ENCODE results near the gene GCSAM. TPM values are rescaled to one million over a fixed set of nuclear protein-coding genes. Genes with fewer than 3 reads are reported as not detected.

The GCSAM gene
- total and polyA plus RNA-seq, 4 experiments from 2014 or later = 36.8 to 42.1 (median 41.1) TPM

DNA sequence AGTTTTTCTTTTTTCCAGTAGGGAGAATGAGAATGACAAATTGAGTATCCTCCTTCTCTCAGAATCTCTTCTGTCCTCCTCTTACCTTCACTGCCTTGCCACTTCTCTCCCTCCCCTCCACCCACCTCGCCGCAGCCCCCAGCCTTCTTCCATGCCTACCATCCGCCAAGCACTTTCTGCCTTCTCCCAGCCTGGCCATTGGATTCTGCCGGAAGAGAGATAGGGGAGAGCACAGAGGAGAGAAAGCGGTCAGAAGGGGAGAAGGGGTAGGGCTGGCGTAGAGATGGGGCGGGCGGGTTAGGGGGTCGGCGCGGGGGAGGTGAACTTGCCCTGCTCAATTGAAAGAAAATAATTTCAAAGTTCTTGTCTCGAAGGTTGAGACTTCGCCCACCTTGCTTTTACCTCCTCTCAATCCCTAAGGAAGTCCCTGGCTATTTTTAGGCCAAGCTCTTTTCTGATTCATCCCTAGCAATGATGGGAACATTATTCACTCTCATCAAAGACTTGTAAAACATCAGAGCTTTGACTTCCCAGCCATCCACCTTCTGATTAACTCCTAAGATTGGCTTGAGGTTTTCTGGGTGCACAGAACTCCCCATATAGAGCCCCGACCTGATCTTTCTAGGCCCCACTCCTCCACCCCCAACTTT is 46.0 kb downstream of the GCSAM start:
- Mint-ChIP-seq H3K27me3 (peaks cover 0 to 5% of the 10 kb centered on the region in 2 donors), H3K27ac (peak overlapping the region; percentile 16 to 84 (median 72)), H3K36me3 (no peaks in the 10 kb centered on the region), H3K9me3 (no peaks in the 10 kb centered on the region), H3K4me1 (peaks cover 16 to 41% (median 25%) of the 10 kb centered on the region in 4 donors), H3K4me3 (peak overlapping the region; percentile 83 to 87 (median 86))
- intact Hi-C loops (cut with micrococcal nuclease) = loop anchor here (1.0 kb wide), 2 partner anchors 12 to 44 kb away; no protein-coding TSS in a partner anchor
- Histone ChIP-seq H3K36me3 (ENCODE audit: insufficient read depth, low read length) (no peaks in the 10 kb centered on the region), H3K27ac (ENCODE audit: low read depth, low read length) (no peak overlapping the region), H3K27me3 (ENCODE audit: insufficient read depth, low read length) (no peaks in the 10 kb centered on the region), H3K4me3 (ENCODE audit: low read length in 2 of 2) (peak overlapping the region in 1 of 2 donors; percentile 55), H3K4me1 (ENCODE audit: insufficient read depth, low read length) (peaks cover 24% of the 10 kb centered on the region), H3K9me3 (ENCODE audit: control insufficient read depth in 1 of 2, low read length in 2 of 2) (no peaks in the 10 kb centered on the region)
- ChIA-PET CTCF (ENCODE audit: partially characterized antibody) (interaction anchor here (0.9 kb wide), 1 partner anchor 43 kb away, joined by 3 read pairs; no protein-coding TSS in a partner anchor), POLR2A (ENCODE audit: partially characterized antibody) (interaction anchor here (1.8 kb wide), 1 partner anchor 15 kb away, joined by 4 read pairs; no protein-coding TSS in a partner anchor)
- DNase-seq = no peak

GRCh38 chr3:112086076-112086854 is 46.8 kb downstream of the GCSAM start, which contains the start of gene C3orf52:
C3orf52 (plus strand) TSS chr3:112086389; CDS start chr3:112086408, 19 bp downstream.
- no peaks in the 10 kb centered on the region for H3K27me3 ChIP-seq (ENCODE audit: insufficient read depth, low read length)
- intact Hi-C loops (cut with micrococcal nuclease) = loop anchor here (1.0 kb wide), 2 partner anchors 11 to 43 kb away; no protein-coding TSS in a partner anchor
- ChIA-PET CTCF (ENCODE audit: partially characterized antibody) (interaction anchor here (0.7 to 0.9 kb wide), 2 partner anchors 42 to 111 kb away, joined by 3 read pairs; no protein-coding TSS in a partner anchor), POLR2A (ENCODE audit: partially characterized antibody) (interaction anchor here (1.8 kb wide), 1 partner anchor 14 kb away, joined by 4 read pairs; no protein-coding TSS in a partner anchor)
- peaks cover 16 to 41% (median 25%) of the 10 kb centered on the region in 4 donors for H3K4me1 Mint-ChIP-seq
- H3K9me3 Mint-ChIP-seq = no peaks in the 10 kb centered on the region
- peak; percentile 45 to 57 (median 55) for DNase-seq
- peak within 1 kb of the TSS; percentile 16 to 84 (median 73) for H3K27ac Mint-ChIP-seq
- no peaks in the 10 kb centered on the region for H3K36me3 Mint-ChIP-seq
- H3K4me3 Mint-ChIP-seq = peak within 1 kb of the TSS; percentile 83 to 87 (median 86)
- no peak within 1 kb of the TSS for H3K27ac ChIP-seq (ENCODE audit: low read depth, low read length)
- peak within 1 kb of the TSS; percentile 17 to 55 for H3K4me3 ChIP-seq (ENCODE audit: low read length in 2 of 2)
- H3K4me1 ChIP-seq (ENCODE audit: insufficient read depth, low read length) = peaks cover 24% of the 10 kb centered on the region
- peaks cover 0 to 5% of the 10 kb centered on the region in 2 donors for H3K27me3 Mint-ChIP-seq
- H3K36me3 ChIP-seq (ENCODE audit: insufficient read depth, low read length) = no peaks in the 10 kb centered on the region
- no peaks in the 10 kb centered on the region for H3K9me3 ChIP-seq (ENCODE audit: control insufficient read depth in 1 of 2, low read length in 2 of 2)

DNA sequence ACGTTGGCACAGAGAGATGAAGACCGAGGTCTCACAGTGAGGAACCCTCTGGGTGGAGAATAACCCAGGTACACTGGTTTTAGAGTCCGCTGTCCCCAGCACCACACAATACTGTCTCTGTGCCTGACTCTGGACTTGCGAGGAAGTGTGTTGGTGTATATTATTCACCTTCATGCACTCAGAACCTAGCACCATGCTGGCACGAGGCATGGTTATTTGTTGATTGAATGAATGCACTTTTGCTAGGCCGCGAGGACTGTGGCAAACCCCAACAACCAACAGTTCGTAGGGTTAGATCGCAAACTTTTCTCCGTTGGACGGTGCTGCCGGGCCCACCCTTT is 47.3 kb downstream of the GCSAM start:
- no peaks in the 10 kb centered on the region for H3K9me3 ChIP-seq (ENCODE audit: control insufficient read depth in 1 of 2, low read length in 2 of 2)
- H3K4me1 Mint-ChIP-seq = peaks cover 14 to 38% (median 21%) of the 10 kb centered on the region in 4 donors
- H3K27me3 ChIP-seq (ENCODE audit: insufficient read depth, low read length) = no peaks in the 10 kb centered on the region

GRCh38 chr3:112084980-112085705 is 47.9 kb downstream of the GCSAM start:
- H3K36me3 ChIP-seq (ENCODE audit: insufficient read depth, low read length) = no peaks in the 10 kb centered on the region
- CTCF ChIA-PET (ENCODE audit: partially characterized antibody) = interaction anchor here (0.6 to 0.9 kb wide), 2 partner anchors 13 to 26 kb away, joined by 3 read pairs; no protein-coding TSS in a partner anchor
- peaks cover 17% of the 10 kb centered on the region for H3K4me1 ChIP-seq (ENCODE audit: insufficient read depth, low read length)
- Mint-ChIP-seq H3K27ac (peak overlapping the region in 5 of 7 donors; percentile 12 to 74 (median 55)), H3K27me3 (peaks cover 0 to 5% of the 10 kb centered on the region in 2 donors), H3K4me3 (peak overlapping the region; percentile 55 to 87 (median 84)), H3K4me1 (peaks cover 10 to 33% (median 18%) of the 10 kb centered on the region in 4 donors), H3K9me3 (no peaks in the 10 kb centered on the region), H3K36me3 (no peaks in the 10 kb centered on the region)
- no peak overlapping the region for H3K4me3 ChIP-seq (ENCODE audit: low read length in 2 of 2)
- POLR2A ChIA-PET (ENCODE audit: partially characterized antibody) = interaction anchor here (1.5 kb wide), 1 partner anchor 13 kb away, joined by 5 read pairs; no protein-coding TSS in a partner anchor
- no peaks in the 10 kb centered on the region for H3K27me3 ChIP-seq (ENCODE audit: insufficient read depth, low read length)
- no peaks in the 10 kb centered on the region for H3K9me3 ChIP-seq (ENCODE audit: control insufficient read depth in 1 of 2, low read length in 2 of 2)
- intact Hi-C loops (cut with micrococcal nuclease) = no loop called here
- no peak for DNase-seq
- no peak overlapping the region for H3K27ac ChIP-seq (ENCODE audit: low read depth, low read length)

More for the DNA sequence above, 47.3 kb downstream of the GCSAM start:
- ChIA-PET POLR2A (ENCODE audit: partially characterized antibody) (interaction anchor here (1.5 kb wide), 1 partner anchor 14 kb away, joined by 5 read pairs; no protein-coding TSS in a partner anchor), CTCF (ENCODE audit: partially characterized antibody) (interaction anchor here (0.7 to 0.9 kb wide), 2 partner anchors 42 to 111 kb away, joined by 3 read pairs; no protein-coding TSS in a partner anchor)
- DNase-seq = no peak
- Mint-ChIP-seq H3K27ac (peak overlapping the region in 6 of 7 donors; percentile 13 to 78 (median 37)), H3K27me3 (peaks cover 0 to 5% of the 10 kb centered on the region in 2 donors), H3K4me3 (peak overlapping the region; percentile 83 to 87 (median 86)), H3K9me3 (no peaks in the 10 kb centered on the region), H3K36me3 (no peaks in the 10 kb centered on the region)
- Histone ChIP-seq H3K4me1 (ENCODE audit: insufficient read depth, low read length) (peaks cover 21% of the 10 kb centered on the region), H3K27ac (ENCODE audit: low read depth, low read length) (no peak overlapping the region), H3K36me3 (ENCODE audit: insufficient read depth, low read length) (no peaks in the 10 kb centered on the region), H3K4me3 (ENCODE audit: low read length in 2 of 2) (peak overlapping the region; percentile 17 to 55)
- intact Hi-C loops (cut with micrococcal nuclease) = loop anchor here (1.0 kb wide), 2 partner anchors 10 to 42 kb away; no protein-coding TSS in a partner anchor

DNA sequence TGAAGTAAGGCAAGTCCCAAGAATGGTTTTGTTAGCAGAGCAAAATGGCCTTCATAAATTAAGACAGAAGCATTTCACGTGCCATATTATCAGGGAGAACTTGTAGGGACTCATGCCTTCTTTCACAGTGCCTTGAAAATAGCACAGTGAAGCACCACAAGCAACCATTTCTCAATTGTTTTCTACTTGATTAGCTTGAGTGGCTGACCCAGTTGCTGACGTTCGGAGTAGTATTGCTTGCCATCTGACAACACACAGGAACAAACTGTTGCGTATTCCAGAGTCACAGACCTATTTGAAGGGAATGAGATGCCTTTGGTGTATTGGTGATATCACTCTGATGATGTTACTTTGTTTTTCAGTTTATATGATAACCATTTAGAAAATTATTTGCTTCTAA is 49.8 kb downstream of the GCSAM start:
- H3K9me3 Mint-ChIP-seq = no peaks in the 10 kb centered on the region
- H3K36me3 ChIP-seq (ENCODE audit: insufficient read depth, low read length) = no peaks in the 10 kb centered on the region
- no peaks in the 10 kb centered on the region for H3K27me3 ChIP-seq (ENCODE audit: insufficient read depth, low read length)
- no peak overlapping the region for H3K4me3 Mint-ChIP-seq
- peaks cover 17% of the 10 kb centered on the region for H3K4me1 ChIP-seq (ENCODE audit: insufficient read depth, low read length)
- H3K27ac ChIP-seq (ENCODE audit: low read depth, low read length) = no peak overlapping the region
- H3K36me3 Mint-ChIP-seq = no peaks in the 10 kb centered on the region
- POLR2A ChIA-PET (ENCODE audit: partially characterized antibody) = no interaction called here
- no peak for DNase-seq
- no peak overlapping the region for H3K27ac Mint-ChIP-seq
- no peaks in the 10 kb centered on the region for H3K27me3 Mint-ChIP-seq
- intact Hi-C loops (cut with micrococcal nuclease) = no loop called here
- H3K4me3 ChIP-seq (ENCODE audit: low read length in 2 of 2) = no peak overlapping the region
- CTCF ChIA-PET (ENCODE audit: partially characterized antibody) = no interaction called here
- H3K4me1 Mint-ChIP-seq = peaks cover 10 to 26% (median 18%) of the 10 kb centered on the region in 4 donors
- no peaks in the 10 kb centered on the region for H3K9me3 ChIP-seq (ENCODE audit: control insufficient read depth in 1 of 2, low read length in 2 of 2)

DNA sequence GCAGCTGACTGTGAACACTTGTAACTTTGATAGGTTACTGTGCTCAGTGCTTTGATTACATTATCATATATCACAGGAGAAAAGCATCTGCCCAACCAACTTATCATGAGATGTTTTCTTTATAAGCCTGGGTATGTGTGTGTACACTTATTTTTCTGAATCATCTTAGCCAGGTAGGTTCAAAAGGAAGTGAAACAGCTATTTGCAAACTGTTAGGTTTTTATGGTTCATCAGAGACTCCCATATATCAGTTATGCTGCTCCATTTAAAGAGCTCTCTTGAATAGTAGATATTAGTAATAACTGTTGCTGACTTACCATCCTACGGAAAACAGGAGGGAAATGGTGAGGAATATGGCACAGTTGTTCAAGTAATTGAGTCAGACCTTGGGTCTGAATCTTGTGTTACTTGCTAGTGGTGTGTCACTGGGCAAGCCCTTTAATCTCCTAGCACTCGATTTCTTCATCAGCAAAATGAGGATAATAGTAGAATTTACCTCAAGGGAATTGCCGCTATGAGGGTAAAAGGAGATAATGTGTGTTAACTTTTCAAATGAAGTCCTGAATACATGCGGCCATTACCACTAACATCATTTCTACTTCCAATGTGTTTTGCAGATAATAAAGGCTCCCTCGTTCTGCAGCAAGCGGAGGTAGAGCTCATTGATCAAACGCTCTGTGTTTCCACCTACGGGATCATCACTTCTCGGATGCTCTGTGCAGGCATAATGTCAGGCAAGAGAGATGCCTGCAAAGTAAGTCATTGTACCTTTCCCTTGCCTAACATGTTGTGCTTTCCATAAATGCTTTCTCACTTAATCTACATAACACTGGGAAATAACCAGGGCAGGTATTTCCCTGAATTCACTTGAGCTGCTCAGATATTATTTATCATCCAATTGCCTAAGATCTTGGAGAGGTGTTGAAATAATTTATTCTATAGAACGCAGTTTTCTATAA is 54.6 kb downstream of the GCSAM start:
- CTCF ChIA-PET (ENCODE audit: partially characterized antibody) = interaction anchor here (0.6 to 2.6 kb wide), 2 partner anchors 35 to 110 kb away, joined by 4 to 12 read pairs; no protein-coding TSS in a partner anchor

More for the DNA sequence above, 54.6 kb downstream of the GCSAM start:
- Histone ChIP-seq H3K9me3 (ENCODE audit: control insufficient read depth in 1 of 2, low read length in 2 of 2) (no peaks in the 10 kb centered on the region), H3K27ac (ENCODE audit: low read depth, low read length) (no peak overlapping the region), H3K36me3 (ENCODE audit: insufficient read depth, low read length) (no peaks in the 10 kb centered on the region), H3K4me1 (ENCODE audit: insufficient read depth, low read length) (peaks cover 27% of the 10 kb centered on the region), H3K4me3 (ENCODE audit: low read length in 2 of 2) (no peak overlapping the region), H3K27me3 (ENCODE audit: insufficient read depth, low read length) (no peaks in the 10 kb centered on the region)
- DNase-seq = no peak
- H3K27ac Mint-ChIP-seq = no peak overlapping the region
- H3K27me3 Mint-ChIP-seq = no peaks in the 10 kb centered on the region
- no peaks in the 10 kb centered on the region for H3K9me3 Mint-ChIP-seq
- H3K36me3 Mint-ChIP-seq = no peaks in the 10 kb centered on the region
- H3K4me1 Mint-ChIP-seq = peaks cover 11 to 38% (median 18%) of the 10 kb centered on the region in 4 donors
- intact Hi-C loops (cut with micrococcal nuclease) = loop anchor here (10.0 kb wide), 2 partner anchors 104 to 916 kb away; partner anchors contain the start of genes ABHD10 and GTPBP8
- POLR2A ChIA-PET (ENCODE audit: partially characterized antibody) = interaction anchor here (0.7 kb wide), 1 partner anchor 99 kb away, joined by 4 read pairs; no protein-coding TSS in a partner anchor
- no peak overlapping the region for H3K4me3 Mint-ChIP-seq
